Transverse colon (tissue), 4 donors: ENCODE measurements around the gene GP1BB. TPM values are rescaled to one million over a fixed set of nuclear protein-coding genes. Genes with fewer than 3 reads are reported as not detected.

Experiments
- DNase-seq: peaks from one replicate; pipeline ENCODE4 v3.0.0-alpha.2; 2019
- H3K27ac ChIP-seq, 4 donors: fragments of 200-600 bp; sonication (generic); 2 replicates each; pipeline ENCODE4 v1.5.1; 2016 to 2018; ENCODE audit warnings: inconsistent platforms in 4 of 4
- H3K27me3 ChIP-seq: fragments of 200-600 bp; sonication (generic); 2 replicates; pipeline ENCODE4 v1.5.1; 2017; ENCODE audit warnings: inconsistent platforms
- H3K36me3 ChIP-seq, 4 donors: fragments of 200-600 bp; sonication (generic); 2 replicates each; pipeline ENCODE4 v1.5.1; 2017 to 2019; ENCODE audit warnings: inconsistent platforms in 4 of 4
- H3K4me1 ChIP-seq, 4 donors: fragments of 200-600 bp; sonication (generic); 2 replicates each; pipeline ENCODE4 v1.5.1; 2017 to 2020; ENCODE audit warnings: inconsistent platforms in 4 of 4
- H3K4me3 ChIP-seq, 4 donors: fragments of 200-600 bp; sonication (generic); 1 replicate in 1 of 4; 2 replicates in 3 of 4; pipeline versions ENCODE4 v1.5.1 to v1.6.1; 2017 to 2019; ENCODE audit warnings: inconsistent platforms in 4 of 4
- H3K9me3 ChIP-seq, 2 donors: fragments of 200-600 bp; sonication (generic); 2 replicates each; pipeline ENCODE4 v1.5.1; 2017 to 2019; ENCODE audit warnings: inconsistent platforms in 2 of 2
- EP300 ChIP-seq: sonication (generic); formaldehyde crosslinking; IDR thresholded peaks from one replicate; pipeline ENCODE4 v1.6.1; 2017; ENCODE audit warnings: antibody characterized with exemption, low read depth
- POLR2A ChIP-seq: fragments of 450-650 bp; IDR thresholded peaks from one replicate; pipeline ENCODE4 v1.6.1; 2016; ENCODE audit warnings: antibody characterized with exemption, mild to moderate bottlenecking, moderate library complexity
- POLR2AphosphoS5 ChIP-seq, 3 donors: sonication (generic); formaldehyde crosslinking; IDR thresholded peaks; one replicate each; pipeline ENCODE4 v1.6.1; 2016; ENCODE audit warnings: antibody characterized with exemption in 3 of 3
- WGBS, 2 donors: methylation state at CpG; one replicate each; pipeline ENCODE4 v1.1.5; 2018; ENCODE audit warnings: low coverage in 1 of 2; 5-methylcytosine and 5-hydroxymethylcytosine counted together
- in situ Hi-C, 4 donors: fragments of 200-750 bp; cut with MboI; loops; one replicate each; pipeline versions ENCODE4 v1.15.0 to v1.15.1; 2017; ENCODE audit warnings: low sequenced_read_pairs in 3 of 4, low pct_ligation_motif_present in 1 of 4, low pct_unique_long_range_greater_than_20kb in 1 of 4
- intact Hi-C: fragments of 100-400 bp; cut with DNase I; formaldehyde crosslinking; loops from one replicate; pipeline ENCODE4 v1.15.1; 2023; ENCODE audit warnings: low total_unique reads
- total RNA-seq, 4 donors: library from RNA; depleted of rRNA; stranded (reverse); fragments of >200 nt; gene quantifications; one replicate each; pipeline ENCODE4 v1.1.0, GENCODE V29; 2016
- TF ChIP-seq, protein P1 (sequence below), 5 experiments: fragments of 200-600 bp in 3 of 5; fragments of 450-650 bp in 2 of 5; sonication (generic) in 3 of 5; IDR thresholded peaks; 1 replicate in 2 of 5; 2 replicates in 3 of 5; pipeline ENCODE4 v1.5.1; 2016 to 2017; ENCODE audit warnings: antibody characterized with exemption in 5 of 5, inconsistent platforms in 3 of 5, mild to moderate bottlenecking in 2 of 5, moderate library complexity in 1 of 5

The GP1BB gene
- total RNA-seq, 4 donors from 2014 or later = 0.41 to 10.3 (median 1.8) TPM

GRCh38 chr22:19757140-19757984 lies 34.0 kb downstream of the GP1BB start:
- peaks cover 92% of the 10 kb centered on the region for H3K27me3 ChIP-seq
- in situ Hi-C loops = no loop called here
- peaks cover 9 to 40% (median 17%) of the 10 kb centered on the region in 4 donors for H3K4me1 ChIP-seq
- H3K36me3 ChIP-seq = no peaks in the 10 kb centered on the region
- 43% methylated on average over 9 of the region's 16 CpGs; no CpG with 5 or more reads in 1 of the 2 donors for WGBS, 2 donors
- TF ChIP-seq POLR2A (no peak), EP300 (no peak), POLR2AphosphoS5 (IDR thresholded peaks at IDR 0.05) (no peak)
- TF ChIP-seq, protein P1, sequence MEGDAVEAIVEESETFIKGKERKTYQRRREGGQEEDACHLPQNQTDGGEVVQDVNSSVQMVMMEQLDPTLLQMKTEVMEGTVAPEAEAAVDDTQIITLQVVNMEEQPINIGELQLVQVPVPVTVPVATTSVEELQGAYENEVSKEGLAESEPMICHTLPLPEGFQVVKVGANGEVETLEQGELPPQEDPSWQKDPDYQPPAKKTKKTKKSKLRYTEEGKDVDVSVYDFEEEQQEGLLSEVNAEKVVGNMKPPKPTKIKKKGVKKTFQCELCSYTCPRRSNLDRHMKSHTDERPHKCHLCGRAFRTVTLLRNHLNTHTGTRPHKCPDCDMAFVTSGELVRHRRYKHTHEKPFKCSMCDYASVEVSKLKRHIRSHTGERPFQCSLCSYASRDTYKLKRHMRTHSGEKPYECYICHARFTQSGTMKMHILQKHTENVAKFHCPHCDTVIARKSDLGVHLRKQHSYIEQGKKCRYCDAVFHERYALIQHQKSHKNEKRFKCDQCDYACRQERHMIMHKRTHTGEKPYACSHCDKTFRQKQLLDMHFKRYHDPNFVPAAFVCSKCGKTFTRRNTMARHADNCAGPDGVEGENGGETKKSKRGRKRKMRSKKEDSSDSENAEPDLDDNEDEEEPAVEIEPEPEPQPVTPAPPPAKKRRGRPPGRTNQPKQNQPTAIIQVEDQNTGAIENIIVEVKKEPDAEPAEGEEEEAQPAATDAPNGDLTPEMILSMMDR (IDR thresholded peaks at IDR 0.05) = no peak
- H3K9me3 ChIP-seq = no peaks in the 10 kb centered on the region
- intact Hi-C loops = no loop called here
- H3K4me3 ChIP-seq = peak overlapping the region in 2 of 4 donors; percentile 19 to 40
- DNase-seq = peak; percentile 16
- no peak overlapping the region for H3K27ac ChIP-seq

GRCh38 chr22:19757985-19758895 lies 34.9 kb downstream of the GP1BB start:
- WGBS, 2 donors = 74 to 80% methylated on average over 1 to 20 of the region's 43 CpGs
- no peaks in the 10 kb centered on the region for H3K9me3 ChIP-seq
- intact Hi-C loops = no loop called here
- DNase-seq = no peak
- H3K4me1 ChIP-seq = peaks cover 9 to 40% (median 17%) of the 10 kb centered on the region in 4 donors
- H3K36me3 ChIP-seq = no peaks in the 10 kb centered on the region
- in situ Hi-C loops = no loop called here
- H3K27ac ChIP-seq = no peak overlapping the region
- TF ChIP-seq, protein P1 (IDR thresholded peaks at IDR 0.05) = no peak
- no peak for TF ChIP-seq EP300
- no peak for TF ChIP-seq POLR2A
- TF ChIP-seq POLR2AphosphoS5 (IDR thresholded peaks at IDR 0.05) = no peak
- H3K27me3 ChIP-seq = peaks cover 94% of the 10 kb centered on the region
- no peak overlapping the region for H3K4me3 ChIP-seq

GRCh38 chr22:19758896-19759426 lies 35.6 kb downstream of the GP1BB start:
- in situ Hi-C loops = no loop called here
- Histone ChIP-seq H3K4me1 (peaks cover 9 to 40% (median 17%) of the 10 kb centered on the region in 4 donors), H3K27ac (no peak overlapping the region), H3K4me3 (no peak overlapping the region), H3K9me3 (no peaks in the 10 kb centered on the region), H3K27me3 (peaks cover 94% of the 10 kb centered on the region), H3K36me3 (no peaks in the 10 kb centered on the region)
- DNase-seq = no peak
- WGBS, 2 donors = 14% methylated on average over 11 of the region's 21 CpGs; no CpG with 5 or more reads in 1 of the 2 donors
- TF ChIP-seq EP300 = no peak
- TF ChIP-seq, protein P1 (IDR thresholded peaks at IDR 0.05) = no peak
- TF ChIP-seq POLR2AphosphoS5 (IDR thresholded peaks at IDR 0.05) = no peak
- no peak for TF ChIP-seq POLR2A
- intact Hi-C loops = no loop called here
